HG02943 (cell line): ENCODE measurements around the gene FNBP1.
A peak's percentile ranks its signal among the peaks of the same experiment; 100 is the strongest.
"Not testable (repeated sequence)": the region's sequence is repeated elsewhere in the genome, so short reads cannot be mapped to it uniquely, and the experiment has no call there.

Source experiments
- ATAC-seq: cut with Tn5 transposase; IDR thresholded peaks from one replicate; pipeline ENCODE4 v1.9.1; 2021; ENCODE audit warnings: mild to moderate bottlenecking, low read depth, moderate library complexity; ENCODE audit not compliant: unreplicated experiment

FNBP1 gene

DNA sequence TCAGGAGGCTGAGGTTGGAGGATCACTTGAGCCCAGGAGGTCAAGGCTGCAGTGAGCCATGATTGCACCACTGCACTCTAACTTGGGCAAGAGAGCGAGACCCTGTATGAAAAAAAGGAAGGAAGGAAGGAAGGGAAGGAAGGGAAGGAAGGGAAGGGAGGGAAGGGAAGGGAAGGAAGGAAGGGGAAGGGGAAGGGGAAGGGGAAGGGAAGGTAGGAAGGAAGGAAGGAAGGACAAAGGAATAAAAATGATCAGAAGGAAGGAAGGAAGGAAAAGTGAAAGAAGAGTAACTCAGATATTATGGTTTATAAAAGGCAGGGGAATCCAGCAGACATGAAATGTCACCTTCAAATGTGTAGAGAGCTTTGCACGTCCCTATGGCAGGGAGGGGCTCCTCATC is 143.4 kb downstream of the FNBP1 start:
- ATAC-seq: no peak

DNA sequence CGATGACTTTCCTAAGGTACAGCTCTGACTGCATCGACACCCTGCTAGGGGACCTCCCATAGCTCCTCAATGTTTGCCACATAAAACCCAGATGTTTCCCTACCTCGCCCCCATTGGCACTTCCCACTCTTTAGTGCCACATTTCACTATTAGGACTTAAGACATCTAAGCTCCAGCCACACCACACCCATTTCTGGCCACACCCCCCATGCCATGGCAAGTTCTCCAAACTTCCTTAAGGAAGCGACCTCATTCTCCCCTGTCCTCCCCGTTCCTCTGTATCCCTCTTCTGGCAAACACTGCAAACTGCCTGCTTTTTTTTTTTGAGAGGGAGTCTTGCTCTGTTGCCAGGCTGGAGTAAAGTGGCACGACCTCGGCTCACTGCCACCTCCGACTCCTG is 144.8 kb downstream of the FNBP1 start:
- ATAC-seq: no peak

GRCh38 chr9:129897263-129897662 is 145.7 kb downstream of the FNBP1 start:
- ATAC-seq: no peak

DNA sequence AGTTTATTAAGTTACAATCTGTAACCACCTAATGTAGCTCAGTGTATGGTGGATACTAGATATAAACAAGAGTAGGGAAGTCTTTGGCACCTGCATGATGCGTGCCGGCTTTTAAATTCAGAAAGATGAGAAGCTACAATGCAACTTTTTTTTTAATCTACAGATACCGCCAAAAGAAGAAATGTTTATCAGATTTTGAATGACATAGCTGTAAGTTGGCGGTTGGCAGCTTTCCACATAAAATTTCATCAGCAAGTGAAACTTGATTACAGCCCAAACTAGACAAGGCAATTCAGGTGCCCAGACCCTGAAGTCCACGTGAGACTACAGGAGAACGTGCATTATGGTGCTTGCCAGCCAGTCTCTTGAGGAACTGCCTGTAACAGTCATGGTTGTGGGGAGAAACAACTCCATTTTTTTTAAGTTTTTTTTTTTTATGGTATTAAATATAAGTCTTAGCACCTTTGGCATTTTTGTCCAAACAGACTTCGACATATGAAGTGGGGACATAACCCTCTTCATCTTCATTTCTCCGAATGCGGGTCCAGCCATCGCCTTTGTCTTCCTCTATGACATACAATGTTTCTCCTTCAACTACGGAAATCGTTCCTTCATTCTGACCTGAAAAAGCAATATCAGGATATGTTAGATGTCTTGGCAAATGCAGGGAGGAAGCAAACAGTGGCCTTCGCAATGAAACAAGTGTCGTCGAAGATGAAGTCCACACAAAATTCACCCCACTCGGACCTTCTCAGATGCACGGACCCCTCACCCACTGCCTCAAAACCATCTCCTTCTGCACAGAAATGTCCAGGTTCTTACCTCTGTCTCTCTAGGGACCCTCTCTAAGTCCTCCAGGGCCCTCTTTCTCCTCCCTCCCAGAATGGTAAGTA is 147.4 kb downstream of the FNBP1 start:
- ATAC-seq: no peak

GRCh38 chr9:129894120-129894823 is 148.7 kb downstream of the FNBP1 start:
- ATAC-seq: no peak

DNA sequence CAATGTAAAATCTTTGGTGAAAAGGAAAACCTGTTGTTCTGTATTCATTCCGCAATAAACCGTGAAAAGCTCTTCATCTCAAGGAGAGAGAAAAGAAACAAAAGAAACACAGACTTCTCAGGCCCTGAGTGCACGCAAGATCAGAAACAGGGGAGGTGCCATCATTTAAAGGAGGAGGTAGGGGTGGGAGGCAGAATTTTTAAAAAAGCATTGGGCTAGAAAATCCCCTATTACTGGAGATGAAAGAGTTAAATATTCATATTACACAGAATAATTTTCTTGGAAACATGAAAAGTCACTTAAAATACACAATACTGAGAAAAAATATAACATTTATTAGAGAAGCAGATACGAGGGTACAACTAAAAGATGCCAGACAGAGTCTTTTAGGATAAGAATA is 151.4 kb downstream of the FNBP1 start:
- ATAC-seq: no peak

GRCh38 chr9:129890718-129891299 is 152.2 kb downstream of the FNBP1 start:
- ATAC-seq: not testable (repeated sequence)

DNA sequence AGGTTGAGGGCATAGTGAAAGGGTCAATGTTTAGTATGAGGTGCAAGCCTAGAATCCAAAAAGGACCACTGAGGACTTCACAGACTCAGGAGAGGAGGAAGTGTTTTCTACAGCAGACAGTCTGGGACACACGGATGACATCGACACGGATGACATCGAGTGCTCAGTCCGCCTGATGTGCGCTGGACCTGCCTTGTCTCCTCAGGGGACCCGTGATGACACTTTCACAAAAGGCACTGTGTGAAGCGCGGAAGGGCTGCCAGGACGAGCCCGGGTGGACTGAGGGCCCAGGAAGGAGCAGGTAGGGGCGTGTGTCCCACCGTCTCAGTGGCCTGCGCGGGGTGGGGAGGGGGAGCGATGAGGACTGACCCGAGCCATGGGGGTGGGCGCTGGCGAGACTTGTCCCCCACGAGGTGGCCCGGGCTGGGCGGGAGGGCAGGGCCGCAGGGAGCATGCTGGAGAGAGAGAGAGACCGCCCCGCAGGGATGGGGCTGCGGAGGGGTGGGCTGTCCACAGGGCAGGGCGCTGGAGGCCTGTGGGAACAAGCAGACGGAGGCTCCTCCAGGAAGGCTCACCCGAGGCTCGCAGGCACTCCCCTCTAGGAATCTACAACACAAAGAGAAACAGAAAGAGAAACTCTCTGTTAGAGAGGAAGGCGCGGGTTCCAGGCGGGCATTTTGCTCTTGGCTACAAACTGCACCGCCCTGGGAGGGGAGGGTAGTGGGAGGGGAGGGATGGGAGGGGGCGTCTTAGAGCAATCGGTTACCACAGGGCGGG is 152.9 kb downstream of the FNBP1 start:
- no peak for ATAC-seq

GRCh38 chr9:129889122-129889940 is 153.7 kb downstream of the FNBP1 start:
- ATAC-seq: no peak

DNA sequence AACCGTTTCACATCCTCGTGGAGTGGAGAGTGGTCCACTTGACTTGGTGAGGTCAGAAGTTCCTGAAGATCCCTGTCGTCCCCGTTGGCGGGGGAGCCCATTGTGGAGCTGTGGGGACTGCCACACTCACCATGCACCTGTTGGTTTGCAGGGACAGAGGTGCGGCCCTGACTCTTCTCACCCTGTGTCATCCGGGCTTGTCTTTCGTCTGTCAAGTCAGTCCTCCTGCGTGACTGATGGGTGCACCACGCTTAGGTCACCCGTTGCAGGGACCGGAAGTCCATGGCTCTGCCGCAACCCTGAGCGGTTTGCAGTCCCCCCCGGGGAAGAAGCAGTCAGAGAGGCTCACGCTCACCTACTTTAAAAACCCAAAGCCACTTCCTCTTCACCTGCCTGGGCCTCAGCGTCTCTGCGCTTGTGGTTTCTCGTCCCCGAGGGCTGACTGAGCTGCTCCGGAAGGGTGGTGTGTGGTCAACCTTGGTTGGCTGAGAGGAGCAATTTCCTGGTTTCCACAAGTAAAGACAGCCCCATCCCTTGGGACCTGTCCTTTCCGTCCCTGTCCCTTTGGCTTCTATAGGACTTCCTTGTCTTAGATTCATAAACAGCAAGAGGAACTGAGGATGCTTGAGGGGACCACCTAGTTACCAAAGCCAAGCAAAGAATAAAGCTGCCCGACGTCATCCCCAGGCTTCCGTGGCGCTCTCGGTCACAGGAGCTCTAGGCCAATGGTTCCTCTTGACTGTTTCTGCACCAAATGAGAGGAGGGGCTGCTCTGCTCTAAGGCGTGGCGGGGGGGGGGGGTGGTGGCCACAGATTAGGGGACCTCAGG is 154.5 kb downstream of the FNBP1 start:
- peak; percentile 53 for ATAC-seq

GRCh38 chr9:129887334-129888292 is 155.4 kb downstream of the FNBP1 start:
- no peak for ATAC-seq

DNA sequence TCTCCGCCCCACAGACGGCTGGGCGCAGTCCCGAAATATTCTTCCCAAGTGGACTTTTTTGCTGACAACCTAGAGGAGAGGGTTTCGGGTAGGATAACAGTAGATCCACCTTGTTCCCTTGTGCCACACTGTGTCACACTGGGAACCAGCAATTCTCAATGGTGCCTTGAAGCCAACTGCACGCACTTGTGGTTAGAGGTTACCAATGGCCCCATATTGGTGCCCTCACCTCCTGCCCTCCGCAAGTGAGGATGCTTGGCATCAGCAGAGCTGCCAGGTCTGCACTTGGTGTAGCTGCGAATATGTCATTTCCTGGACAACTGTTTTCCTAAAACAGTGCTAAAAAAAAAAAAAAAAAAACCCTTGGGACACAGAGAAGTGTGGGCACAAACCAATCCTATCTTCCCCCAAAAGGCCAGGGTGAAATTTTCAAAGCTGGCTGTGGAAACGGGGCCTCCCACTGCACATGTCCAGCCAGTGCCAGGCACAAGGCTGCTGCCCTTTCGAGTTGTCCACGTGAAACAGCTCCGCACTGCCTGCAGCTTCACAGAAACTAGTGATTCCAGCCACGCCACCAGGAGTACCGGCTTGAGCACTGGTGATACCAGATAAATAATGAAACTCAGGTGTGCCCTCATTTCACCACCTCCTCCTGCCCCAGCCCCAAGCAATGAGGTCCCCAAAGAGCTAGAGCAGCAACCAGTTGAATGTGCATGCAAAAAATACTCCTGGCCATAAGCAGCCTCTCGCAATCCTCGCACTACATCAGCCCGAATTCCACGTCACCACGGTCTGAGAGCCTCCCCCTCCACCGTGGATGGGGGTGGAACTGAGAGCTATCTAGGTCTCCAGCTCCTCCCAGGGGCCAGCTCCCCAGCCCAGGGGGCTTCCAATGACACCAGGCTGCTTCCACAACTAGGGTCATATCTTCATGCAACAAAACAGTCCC is 156.5 kb downstream of the FNBP1 start:
- no peak for ATAC-seq

DNA sequence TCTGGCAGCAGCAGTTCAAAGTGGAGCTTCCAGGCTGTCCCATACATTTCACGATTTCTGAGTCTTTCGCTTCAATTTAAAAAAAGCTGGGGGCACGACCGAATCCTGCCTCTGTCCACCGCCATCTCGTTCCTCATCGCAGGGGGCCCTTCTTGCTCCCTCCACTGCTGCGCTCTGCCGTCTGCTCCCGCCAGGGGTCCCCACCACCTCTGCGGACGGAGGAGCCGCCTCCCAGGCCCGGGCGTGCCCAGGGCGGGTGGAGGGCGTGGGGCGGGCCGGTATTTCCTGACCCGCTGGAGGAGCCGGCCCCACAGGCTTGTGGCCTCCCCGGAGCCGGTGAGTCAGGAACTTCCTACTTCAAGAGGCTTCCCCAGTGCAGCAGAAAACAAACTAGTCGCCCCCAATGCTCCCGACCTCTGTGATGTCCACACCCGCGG is 157.3 kb downstream of the FNBP1 start:
- ATAC-seq: no peak

DNA sequence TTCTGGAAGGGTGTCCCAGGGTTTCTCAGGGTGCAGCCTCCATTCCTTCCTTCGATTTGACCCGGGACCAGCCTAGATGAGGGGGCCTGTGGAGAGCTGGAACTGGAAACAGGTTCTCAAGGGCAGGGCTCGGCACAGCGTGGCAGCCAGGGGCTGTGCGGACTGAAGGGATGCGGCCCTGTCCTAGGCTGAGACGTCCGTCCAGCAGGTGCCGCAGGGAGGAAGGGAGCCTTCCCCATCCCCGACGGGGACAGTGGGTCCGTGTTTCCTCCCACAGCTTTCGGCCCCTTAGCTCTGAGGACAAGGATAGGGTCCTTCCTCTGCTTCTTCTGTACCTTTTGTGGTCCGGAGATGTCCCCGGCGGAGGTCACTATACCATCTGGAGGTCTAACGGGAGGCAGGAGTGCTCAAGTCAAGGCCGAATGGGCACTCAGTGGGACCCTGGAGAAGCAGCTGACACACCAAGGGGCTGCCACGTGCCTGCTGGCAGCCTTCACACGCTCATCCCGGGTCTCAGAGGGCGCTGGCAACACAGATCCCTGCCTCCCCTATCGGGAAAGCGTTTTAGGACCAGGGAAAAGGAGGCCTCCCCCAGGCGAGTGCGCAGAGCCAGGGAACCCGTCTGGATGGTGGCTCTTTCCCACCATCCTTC is 157.8 kb downstream of the FNBP1 start:
- no peak for ATAC-seq

- peak; percentile 38 for ATAC-seq
Observed at GRCh38 chr9:129884220-129885017, 158.6 kb downstream of the FNBP1 start.
